Measurements from ENCODE around the gene CRIP2.
A peak's percentile ranks its signal among the peaks of the same experiment; 100 is the strongest.

CRIP2 gene

GRCh38 chr14:105527826-105528585 is 53.4 kb downstream of the CRIP2 start:
- DNase-seq (ENCODE audit: low read depth in 2 of 2), result peak; percentile 50 to 54

DNA sequence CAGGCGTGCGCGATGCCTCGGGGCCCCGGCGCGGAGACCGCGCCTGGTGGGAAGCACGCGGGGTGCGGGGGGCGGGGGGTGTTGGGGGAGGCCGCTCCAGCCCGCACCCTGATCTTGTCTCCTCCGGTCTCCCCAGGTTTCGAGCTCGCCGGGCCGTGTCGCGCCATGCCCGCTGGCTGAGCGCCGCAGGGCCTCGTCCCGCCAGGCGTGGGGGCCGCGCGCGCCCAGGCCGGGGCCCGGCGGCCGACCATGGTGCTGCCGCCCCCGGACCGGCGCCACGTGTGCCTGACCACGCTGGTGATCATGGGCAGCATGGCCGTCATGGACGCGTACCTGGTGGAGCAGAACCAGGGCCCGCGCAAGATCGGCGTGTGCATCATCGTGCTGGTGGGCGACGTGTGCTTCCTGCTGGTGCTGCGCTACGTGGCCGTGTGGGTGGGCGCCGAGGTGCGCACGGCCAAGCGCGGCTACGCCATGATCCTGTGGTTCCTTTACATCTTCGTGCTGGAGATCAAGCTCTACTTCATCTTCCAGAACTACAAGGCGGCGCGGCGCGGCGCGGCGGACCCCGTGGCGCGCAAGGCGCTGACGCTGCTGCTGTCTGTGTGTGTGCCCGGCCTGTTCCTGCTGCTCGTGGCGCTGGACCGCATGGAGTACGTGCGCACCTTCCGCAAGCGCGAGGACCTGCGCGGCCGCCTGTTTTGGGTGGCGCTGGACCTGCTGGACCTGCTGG is 54.1 kb downstream of the CRIP2 start:
- DNase-seq (ENCODE audit: low read depth in 2 of 2), result peak; percentile 26 to 55

GRCh38 chr14:105529319-105529568 is 54.6 kb downstream of the CRIP2 start:
- no peak for DNase-seq (ENCODE audit: low read depth in 2 of 2)

Data from activated CD8-positive, alpha-beta memory T cell treated with anti-CD3 and anti-CD28 coated beads for 4 hours (primary cell).